HG03045 (cell line): ENCODE data around the gene HMG20A.

Experiments used
- ATAC-seq: cut with Tn5 transposase; IDR thresholded peaks from one replicate; pipeline ENCODE4 v1.9.1; 2021; ENCODE audit warnings: mild to moderate bottlenecking, moderate library complexity; ENCODE audit not compliant: unreplicated experiment

The HMG20A gene

DNA sequence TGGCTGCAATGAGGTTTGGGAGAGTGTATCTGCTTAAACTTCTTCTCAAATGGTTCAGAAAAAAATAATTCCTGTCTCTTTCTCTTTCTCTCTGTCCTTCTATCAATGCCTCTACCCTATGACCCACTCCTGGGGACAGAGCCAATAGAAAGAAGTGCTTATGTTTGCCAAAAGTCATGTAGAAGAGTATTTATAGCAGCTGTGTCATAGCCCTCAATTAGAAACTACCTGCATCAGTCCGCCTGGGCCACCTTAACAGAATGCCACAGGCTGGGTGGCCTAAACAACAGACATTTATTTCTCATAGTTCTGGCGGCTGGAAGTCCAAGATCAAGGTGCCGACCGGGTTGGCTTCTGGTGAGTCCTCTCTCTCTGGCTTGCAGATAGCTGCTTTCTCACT, 92.5 kb downstream of the HMG20A start:
- no peak for ATAC-seq

DNA sequence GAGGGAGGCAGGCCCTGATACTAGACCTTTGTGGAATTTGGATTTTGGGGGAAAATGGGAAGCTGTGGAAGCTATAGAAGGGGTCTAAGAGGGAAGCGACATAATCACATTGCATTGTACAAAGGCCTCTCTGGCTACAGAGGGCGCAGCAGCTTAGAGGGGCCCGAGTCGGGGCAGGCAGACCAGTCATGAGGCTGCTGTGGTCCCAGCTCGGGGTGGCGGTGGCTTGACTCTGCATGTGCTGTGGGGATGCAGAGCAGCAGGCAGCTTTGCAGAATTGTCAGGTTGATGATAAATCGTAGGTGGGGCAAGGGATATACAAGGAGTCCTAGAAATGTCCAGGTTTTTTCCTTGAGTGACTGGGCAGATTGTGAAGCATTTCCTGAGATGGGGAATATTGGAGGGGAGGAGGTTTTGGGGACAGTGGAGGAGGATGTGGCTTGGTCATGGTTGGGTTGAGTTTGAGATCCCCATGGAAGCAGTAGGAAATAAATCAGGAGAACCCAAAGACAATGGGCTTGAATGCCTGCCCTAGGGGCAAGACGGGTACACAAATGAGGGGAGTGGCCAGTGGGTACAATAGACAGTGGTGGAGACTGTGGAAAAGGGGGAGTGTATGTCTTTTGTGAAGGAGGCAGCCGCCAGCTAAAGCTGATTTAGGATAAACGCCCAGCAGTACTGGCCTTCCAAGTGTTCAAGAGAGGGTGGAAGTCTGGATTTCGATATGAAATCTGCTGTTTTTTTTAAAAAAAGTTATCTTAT, 94.1 kb downstream of the HMG20A start:
- ATAC-seq: no peak

DNA sequence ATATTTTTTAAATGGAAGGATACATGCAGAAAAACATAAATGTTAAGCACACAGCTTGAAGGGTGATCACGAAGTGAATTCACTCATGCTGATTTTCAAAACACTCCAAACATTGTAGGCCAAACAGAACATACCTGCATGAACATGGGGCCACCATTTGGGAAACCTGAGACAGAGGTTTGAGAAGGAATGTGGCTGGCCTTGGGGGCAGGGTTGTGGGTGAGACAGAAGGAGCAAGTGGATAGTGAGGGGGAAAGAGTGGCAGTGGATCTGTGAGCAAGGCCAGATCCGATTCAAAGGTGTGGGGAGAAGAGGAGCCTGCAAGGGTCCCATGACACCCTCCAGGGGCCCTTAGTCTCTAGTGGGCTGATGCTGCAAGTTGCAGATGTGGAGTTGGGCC, 94.9 kb downstream of the HMG20A start:
- no peak for ATAC-seq

DNA sequence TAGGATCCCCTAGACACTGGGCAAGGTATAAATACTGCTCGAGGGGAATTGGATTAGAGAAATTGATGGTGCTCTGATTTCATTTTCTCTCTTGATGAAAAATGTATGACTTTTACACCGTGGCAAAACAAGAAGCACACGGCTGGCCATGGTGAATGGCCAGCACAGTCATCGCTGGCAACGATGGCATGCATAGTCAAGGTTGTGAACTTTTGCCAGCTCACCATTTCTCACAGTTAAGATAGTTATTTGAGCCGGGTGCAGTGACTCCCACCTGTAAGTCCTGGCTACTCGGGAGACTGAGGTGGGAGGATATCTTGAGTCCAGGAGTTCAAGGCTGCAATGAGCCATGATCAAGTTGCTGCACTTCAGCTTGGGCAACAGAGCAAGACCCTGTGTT, 95.4 kb downstream of the HMG20A start:
- ATAC-seq: no peak

DNA sequence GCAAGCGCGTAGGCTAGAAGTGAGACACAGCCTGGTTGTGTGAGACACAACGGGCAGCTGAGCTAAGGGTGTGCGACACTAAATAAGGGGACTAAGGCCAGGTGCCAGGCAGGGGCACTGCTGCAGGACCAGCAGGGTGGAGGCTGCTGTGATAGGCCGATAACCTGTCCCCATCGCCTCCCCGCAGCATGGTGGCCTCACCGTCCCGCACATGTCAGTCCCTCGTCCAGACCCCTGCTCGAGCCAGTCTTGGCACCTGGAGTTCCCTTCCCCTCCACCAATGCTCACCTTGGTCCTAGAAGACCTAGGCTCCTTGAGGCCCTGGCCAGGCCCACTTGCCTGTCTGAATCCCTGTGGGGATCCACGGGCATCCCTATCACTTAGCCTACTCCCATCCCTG, 96.1 kb downstream of the HMG20A start:
- no peak for ATAC-seq

DNA sequence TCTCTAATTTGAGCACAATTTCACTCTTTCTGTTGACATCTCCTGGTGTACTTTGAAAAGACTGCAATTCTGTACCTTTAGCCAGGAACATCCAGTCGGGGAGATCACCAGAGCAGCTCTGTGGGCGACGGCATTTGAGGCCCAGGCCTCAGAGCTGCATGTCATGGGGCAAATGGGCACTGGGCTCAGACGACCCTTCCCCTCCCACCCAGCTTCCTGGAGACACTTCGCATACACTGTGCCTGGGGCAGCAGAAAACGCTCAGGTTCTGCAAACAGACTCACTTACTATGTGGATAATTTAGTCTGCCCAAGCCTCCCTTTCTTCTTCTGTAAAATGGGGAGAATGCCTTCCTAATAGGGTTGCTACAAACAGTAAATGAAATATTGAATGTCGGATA, 96.9 kb downstream of the HMG20A start:
- ATAC-seq: no peak

DNA sequence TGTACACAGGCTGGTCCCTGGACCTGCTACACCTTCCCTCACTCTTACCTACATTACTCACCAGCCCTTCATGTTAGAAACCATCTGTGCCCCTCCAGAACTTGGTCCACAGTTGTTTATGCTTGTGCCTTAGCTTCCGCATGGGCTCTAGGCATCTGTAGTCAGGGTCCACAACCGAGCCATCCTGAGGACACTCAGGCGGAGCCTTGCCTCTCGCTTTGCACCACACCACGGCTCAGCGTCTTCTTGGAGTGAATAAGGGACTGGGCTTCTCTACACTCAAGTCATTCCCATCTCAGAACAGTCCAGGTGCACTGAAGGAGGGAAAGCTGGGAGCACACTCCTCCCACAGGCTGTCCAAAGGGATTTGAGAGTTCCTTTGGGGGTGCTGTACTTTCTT, 97.8 kb downstream of the HMG20A start:
- ATAC-seq: no peak

DNA sequence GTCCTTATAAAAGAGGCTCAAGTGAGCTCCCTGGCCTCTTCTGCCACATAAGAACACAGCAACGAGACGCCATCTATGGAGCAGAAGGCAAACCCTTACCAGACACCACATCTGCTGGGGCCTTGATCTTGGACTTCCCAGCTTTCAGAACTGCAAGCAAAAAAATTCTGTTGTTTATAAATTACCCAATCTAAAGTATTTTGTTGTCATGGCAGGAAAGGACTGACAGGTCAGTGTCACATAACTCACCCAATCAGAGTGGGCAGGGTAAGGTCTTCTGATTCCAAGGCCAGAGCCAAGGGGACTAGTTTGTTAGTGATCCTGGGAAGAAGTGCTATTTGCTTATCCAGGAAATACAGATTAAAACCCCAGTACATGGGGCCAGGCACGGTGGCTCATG, 98.9 kb downstream of the HMG20A start:
- ATAC-seq: no peak

DNA sequence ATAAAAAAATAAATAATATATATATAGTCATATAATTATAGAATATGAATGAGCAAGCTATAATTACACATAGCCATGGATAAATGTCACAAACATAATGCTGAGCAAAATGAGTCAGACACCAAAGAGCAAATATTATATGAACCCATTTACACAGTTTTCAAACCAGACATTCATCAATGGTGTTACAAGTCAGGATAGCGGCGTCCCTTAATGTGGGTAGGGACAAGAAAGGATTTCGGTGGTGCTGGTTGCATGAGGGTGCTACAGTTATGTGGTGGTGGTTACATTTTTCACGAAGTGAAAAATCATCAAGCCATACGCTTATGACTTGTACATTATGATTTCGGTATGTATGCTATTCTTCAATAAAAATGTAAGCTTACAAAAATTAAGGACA, 100.5 kb downstream of the HMG20A start:
- no peak for ATAC-seq

DNA sequence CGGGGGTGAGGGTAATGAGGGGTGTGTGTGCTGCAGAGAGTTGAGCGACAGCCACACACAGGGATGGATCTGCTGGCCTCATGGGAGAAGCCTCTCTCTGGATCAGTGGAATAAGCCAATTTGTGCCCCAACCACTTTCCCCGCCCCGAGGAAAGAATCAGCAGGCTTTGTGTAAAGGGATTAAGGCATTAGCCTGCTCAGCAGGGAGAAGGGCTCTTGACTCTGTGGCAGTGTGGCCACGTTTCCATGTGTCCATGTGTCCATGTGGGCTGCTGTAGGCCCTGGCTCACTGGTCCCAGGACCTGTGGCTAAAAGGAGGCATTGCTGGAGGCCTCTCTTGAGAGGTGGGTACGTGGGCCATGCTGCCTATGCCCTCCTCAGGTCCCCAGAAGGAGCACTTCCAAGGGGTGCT, 104.7 kb downstream of the HMG20A start:
- no peak for ATAC-seq

DNA sequence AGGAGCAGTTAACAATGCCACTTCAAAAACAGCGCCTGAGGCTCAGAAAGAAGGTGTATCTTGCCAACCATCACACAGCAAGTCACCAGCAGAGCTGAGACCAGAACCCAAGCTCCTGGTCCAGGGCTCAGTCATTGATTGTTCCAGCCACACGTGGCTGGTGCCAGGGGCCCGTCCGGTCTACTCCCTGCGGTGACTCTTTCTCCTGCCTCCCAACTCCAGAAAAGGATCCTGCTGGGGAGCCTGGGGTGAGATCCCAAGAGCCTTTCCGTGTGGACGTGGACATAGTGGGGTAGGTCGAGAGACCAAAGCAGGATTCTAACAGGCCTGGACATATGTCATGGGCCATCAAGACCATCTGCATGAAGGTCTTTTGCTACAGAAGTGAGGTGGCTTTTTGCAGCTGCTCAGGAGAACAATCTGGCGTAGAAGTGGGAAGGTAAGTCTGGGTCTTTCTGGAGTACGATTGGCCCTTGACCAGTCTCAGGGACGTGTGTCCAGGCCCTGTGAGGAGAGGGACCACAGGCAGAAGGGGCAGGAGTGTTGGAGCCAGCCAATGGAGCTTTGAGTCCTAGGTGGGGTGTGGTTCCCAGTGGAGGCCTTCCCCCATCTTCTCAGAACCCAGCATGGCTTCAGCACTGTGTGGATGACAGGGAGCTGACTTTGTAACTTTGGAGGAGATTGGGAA, 105.4 kb downstream of the HMG20A start:
- no peak for ATAC-seq

DNA sequence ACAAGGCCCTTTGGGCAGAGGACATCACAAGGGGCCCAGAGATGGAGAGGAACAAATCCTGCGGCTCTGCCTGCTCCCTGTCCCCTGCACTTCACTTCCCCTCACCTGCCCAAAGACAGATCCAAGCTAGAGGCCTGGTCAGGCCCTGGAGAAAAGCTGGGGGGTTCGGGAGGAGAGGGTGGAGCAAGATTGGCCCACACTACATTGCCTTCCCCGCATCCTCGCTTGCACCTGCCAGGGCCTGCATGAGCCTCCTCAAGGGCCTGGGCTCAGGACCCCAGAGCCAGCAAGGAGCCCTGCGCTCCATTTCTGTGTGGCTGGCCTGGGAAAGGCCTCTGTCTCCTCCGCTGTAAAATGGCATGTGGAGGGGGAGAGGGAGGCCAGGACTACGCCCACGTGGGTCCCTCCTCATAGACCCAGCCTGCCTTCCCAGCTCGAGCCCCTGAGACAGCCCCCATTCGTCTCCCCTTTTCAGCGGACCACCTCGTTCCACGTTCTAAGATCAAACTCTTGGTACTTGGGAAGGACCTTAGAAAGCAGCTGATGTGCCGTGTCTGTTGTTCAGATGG, 106.0 kb downstream of the HMG20A start:
- ATAC-seq: no peak

DNA sequence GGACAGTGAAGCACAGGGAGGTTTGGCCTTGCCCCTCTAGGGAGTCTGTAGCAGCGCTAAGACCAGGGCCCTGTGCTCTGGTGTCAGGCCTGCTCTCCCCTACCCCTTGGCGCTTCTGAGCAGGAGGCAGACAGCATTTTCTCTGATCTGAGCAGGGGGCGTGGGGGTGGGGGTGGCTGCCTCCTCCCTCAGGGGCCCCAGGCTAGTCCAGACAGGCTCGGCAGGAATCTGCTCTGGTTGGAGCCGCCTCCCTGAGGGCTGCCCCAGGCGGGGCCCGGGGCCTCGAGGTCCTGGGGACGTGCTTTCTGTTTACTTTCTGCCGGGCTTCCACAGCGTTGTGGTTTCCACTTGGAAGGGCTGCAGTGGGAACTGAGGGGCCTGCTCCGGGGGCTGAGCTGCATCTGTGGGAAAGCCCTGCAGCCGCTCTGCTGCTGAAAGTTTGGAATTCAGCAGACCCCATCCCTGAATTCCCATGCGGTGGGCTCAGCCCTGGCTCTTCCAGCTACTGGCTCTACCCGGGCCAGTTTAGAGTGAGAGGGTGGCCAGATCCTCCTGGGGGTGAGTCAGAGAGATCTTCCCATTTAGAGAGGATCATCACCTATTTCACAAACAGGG, 106.6 kb downstream of the HMG20A start:
- ATAC-seq: no peak

DNA sequence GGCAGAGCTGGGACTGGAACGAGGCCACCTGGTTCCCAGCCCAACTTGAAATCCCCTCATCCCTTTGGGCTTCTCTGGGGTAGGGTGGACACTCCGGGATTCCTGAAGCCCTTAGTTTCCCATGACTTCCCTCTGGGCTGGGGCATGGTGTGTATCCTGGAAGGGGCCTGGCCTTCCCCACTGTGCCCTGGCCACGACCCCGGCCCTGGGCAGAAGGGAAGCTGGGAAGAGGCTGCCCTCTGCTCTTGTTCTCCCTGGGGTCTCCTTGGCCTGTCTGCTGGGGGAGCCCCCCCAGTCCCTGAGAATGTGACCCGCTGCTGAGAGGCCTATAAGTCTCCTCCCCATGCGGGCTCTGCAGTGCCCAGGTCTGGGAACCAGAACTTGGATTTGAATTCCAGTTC, 107.1 kb downstream of the HMG20A start:
- no peak for ATAC-seq

DNA sequence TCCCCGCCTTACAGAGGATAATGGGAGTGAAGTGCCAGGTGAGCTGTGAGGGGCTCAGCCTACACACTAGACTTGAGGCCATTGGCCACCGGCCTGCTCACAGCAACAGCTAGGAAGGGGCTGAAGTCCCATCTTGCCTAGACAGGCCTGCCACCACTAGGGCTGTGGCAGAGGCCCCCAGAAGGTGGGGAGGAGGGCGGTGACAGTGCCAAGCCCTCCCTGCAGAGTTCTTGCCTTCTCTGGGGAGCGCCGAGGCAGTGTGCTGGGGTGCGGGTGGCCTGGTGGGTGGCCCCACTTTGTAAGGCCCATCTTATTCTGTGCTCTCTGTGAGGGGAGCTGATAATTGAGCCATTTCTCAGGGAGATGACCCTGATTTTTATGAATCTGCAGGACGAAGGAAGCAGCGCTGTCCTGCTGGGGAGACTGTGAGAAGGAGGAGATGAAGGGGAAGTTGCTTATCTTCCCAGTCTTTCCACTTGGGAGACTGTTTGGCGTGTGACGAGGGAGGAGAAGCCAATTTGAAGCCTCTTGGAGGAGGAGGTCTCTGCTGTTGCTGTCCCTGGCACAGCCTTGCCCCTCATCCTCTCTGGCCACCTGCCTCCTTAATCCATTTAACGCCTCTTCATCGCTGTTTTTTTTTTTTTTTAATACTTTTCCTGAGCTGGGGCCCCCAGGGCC, 107.7 kb downstream of the HMG20A start:
- no peak for ATAC-seq

DNA sequence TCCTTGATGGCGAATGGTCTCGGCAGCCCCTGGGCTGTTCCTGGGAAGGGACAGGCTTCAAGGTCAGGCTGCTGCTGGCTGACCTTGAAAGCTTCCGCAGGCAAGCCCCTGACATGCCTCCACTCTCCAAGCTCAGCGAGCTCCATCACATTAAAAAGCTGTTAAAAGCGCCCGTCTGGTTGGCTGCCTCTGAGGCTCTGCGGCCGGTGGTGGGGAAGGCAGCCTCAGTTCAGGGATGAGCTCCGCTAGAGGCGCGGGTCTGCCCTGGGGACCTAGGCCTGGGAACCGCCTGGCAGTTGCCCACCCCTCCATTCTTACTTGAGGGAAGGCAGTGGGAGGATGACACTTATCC, 108.3 kb downstream of the HMG20A start:
- ATAC-seq: no peak

DNA sequence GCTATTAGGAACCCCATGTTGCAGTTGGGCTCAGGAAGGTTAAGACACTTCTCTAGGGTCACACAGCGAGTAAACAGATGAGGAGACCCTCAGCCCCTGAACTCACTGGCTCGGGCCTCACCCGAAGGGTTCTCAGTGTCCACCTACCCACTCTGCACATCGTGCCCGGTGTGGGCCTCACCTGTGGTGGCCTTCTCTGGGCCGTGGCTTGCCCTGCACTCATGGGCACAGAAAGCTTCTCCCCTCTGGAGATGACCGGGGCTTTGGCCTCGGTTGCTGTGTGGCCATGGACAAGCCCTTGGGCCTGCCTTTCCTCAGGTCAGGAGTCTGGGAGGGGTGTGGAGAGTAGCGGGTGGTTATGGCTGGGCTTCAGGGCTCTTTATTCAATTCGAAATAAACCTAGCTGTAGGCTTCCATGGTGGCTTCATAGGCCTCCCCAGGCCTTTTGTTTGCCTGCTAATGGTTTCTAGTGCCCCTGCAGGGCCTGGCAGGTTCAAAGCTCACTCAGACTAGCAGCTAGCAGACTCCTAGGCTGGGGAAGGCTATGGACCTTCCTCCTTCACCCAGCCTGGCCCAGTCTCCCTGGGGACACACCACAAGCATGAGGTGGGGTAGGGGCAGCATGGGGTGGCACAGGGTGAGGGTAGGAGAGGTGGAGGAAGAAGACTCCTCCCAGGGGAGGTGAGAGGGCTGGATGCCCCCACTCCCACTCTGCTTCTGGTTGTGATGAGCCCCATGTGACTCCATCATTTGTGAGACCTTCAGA, 108.9 kb downstream of the HMG20A start:
- no peak for ATAC-seq

DNA sequence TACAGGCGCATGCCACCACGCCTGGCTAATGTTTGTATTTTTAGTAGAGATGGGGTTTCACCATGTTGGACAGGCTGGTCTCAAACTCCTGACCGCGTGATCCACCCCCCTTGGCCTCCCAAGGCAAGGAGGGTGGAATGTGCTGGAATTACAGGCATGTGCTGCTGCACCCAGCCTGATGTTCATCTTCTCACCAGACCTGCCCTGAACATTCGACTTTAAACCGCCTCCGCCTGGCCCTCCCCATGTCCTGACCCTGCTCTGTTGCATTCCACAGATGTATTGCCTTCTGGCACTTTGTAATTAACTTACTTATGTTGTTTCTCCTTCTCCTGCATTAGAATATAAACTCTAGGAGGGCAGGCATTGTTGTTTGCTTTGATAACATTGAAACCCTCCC, 109.9 kb downstream of the HMG20A start:
- no peak for ATAC-seq

DNA sequence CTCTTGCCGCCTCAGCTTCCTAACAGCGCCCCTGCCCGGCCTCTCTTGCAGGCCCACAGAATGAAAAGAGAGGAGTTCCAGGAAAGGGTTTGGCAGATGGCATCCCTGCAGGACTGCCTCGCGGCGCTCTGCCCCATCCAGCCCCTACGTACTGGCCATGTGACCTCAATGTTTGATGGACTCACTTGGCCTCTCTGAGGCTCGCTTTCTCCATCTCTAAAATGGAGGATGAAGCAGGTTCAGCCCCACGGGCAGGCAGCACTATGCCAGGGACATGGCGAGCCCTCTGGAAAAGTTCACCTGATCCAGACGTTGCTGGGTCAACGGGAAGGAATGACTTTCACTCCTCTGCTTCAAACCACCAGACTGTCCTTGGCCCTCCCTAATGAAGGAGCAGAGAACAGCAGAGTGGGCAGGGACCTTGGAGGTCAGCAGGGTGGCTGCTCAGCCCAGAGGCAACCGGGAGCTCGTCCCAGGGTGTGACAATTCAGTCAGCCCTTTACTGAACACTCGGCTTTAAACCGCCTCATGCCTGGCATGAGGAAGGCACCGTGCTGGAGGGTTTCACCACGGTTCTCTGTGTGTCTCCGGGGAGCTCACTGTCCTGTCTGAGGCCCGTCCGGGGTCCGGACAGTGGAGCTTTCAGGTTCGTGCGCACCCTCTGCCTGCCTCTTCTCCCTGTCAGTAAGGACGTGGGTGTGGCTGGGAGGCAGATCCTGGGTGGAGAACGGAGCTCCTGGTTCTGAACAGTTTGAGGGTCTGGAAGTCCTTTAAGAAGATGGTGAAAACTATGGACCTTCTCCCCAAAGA, 110.7 kb downstream of the HMG20A start:
- ATAC-seq: no peak
